HEK293 (cell line): ENCODE measurements around the gene ZNF423.

ENCODE experiments used
- ZNF561 ChIP-seq: fragments of 450-650 bp; IDR thresholded peaks from 2 replicates; pipeline ENCODE4 v1.5.1; 2018; ENCODE audit warnings: missing biosample characterization, missing genetic modification characterization, borderline replicate concordance
- ZNF571 ChIP-seq: fragments of 450-650 bp; formaldehyde crosslinking; IDR thresholded peaks from 2 replicates; pipeline ENCODE4 v1.5.0; 2017; ENCODE audit warnings: missing biosample characterization, missing genetic modification characterization
- ZNF629 ChIP-seq: fragments of 450-650 bp; formaldehyde crosslinking; IDR thresholded peaks from 2 replicates; pipeline ENCODE4 v1.5.1; 2017; ENCODE audit warnings: missing biosample characterization, missing genetic modification characterization
- TF ChIP-seq, protein P1 (sequence below): fragments of 450-650 bp; formaldehyde crosslinking; IDR thresholded peaks from 2 replicates; pipeline ENCODE4 v1.5.1; 2016; ENCODE audit warnings: missing biosample characterization, missing genetic modification characterization

- TF ChIP-seq, protein P1, sequence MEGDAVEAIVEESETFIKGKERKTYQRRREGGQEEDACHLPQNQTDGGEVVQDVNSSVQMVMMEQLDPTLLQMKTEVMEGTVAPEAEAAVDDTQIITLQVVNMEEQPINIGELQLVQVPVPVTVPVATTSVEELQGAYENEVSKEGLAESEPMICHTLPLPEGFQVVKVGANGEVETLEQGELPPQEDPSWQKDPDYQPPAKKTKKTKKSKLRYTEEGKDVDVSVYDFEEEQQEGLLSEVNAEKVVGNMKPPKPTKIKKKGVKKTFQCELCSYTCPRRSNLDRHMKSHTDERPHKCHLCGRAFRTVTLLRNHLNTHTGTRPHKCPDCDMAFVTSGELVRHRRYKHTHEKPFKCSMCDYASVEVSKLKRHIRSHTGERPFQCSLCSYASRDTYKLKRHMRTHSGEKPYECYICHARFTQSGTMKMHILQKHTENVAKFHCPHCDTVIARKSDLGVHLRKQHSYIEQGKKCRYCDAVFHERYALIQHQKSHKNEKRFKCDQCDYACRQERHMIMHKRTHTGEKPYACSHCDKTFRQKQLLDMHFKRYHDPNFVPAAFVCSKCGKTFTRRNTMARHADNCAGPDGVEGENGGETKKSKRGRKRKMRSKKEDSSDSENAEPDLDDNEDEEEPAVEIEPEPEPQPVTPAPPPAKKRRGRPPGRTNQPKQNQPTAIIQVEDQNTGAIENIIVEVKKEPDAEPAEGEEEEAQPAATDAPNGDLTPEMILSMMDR (tag by site-specific recombination), result no peak
- no peak for TF ChIP-seq ZNF561 (tag by site-specific recombination)
- TF ChIP-seq ZNF571 (tag by site-specific recombination), result no peak
- no peak for TF ChIP-seq ZNF629
Measured at GRCh38 chr16:49645263-49645662, 210.6 kb downstream of the ZNF423 start.
